ENCODE results near the gene AURKA.

Gene AURKA

GRCh38 chr20:56422076-56422823 lies 30.2 kb upstream of the AURKA start:
- no peak for TF ChIP-seq EZH2 (optimal IDR thresholded peaks at IDR 0.05; ENCODE audit: low read depth, low read length)
- TF ChIP-seq CTCF (IDR thresholded peaks at IDR 0.05; ENCODE audit: low read length): no peak
- TF ChIP-seq EZH2phosphoT487 (IDR thresholded peaks at IDR 0.05; ENCODE audit: low read length): no peak
- Histone ChIP-seq H3K9me3 (replicated peaks; ENCODE audit: insufficient read depth, low read length) (no peaks in the 10 kb centered on the region), H2AFZ (ENCODE audit: low read length) (no peak overlapping the region), H3K36me3 (replicated peaks; ENCODE audit: insufficient read depth, low read length) (no peaks in the 10 kb centered on the region), H3K9ac (ENCODE audit: low read length) (no peak overlapping the region), H3K4me3 (ENCODE audit: low read length) (no peak overlapping the region), H4K20me1 (ENCODE audit: insufficient read depth, low read length) (no peaks in the 10 kb centered on the region), H3K79me2 (ENCODE audit: low read length) (no peaks in the 10 kb centered on the region), H3K4me2 (ENCODE audit: low read depth, low read length) (no peak overlapping the region), H3F3A (ENCODE audit: insufficient read depth, low read length) (no peaks in the 10 kb centered on the region), H3K4me1 (ENCODE audit: low read length) (no peaks in the 10 kb centered on the region), H3K27me3 (replicated peaks; ENCODE audit: insufficient read depth, low read length) (no peaks in the 10 kb centered on the region), H3K27ac (ENCODE audit: low read length) (no peak overlapping the region), H3K9me2 (replicated peaks; ENCODE audit: insufficient read depth, low read length) (no peaks in the 10 kb centered on the region)
- no peak for DNase-seq

- TF ChIP-seq CTCF (IDR thresholded peaks at IDR 0.05; ENCODE audit: low read length) (no peak), EZH2 (optimal IDR thresholded peaks at IDR 0.05; ENCODE audit: low read depth, low read length) (no peak), EZH2phosphoT487 (IDR thresholded peaks at IDR 0.05; ENCODE audit: low read length) (no peak)
- Histone ChIP-seq H4K20me1 (ENCODE audit: insufficient read depth, low read length) (no peaks in the 10 kb centered on the region), H2AFZ (ENCODE audit: low read length) (no peak overlapping the region), H3K4me3 (ENCODE audit: low read length) (no peak overlapping the region), H3F3A (ENCODE audit: insufficient read depth, low read length) (no peaks in the 10 kb centered on the region), H3K27me3 (replicated peaks; ENCODE audit: insufficient read depth, low read length) (no peaks in the 10 kb centered on the region), H3K9me2 (replicated peaks; ENCODE audit: insufficient read depth, low read length) (no peaks in the 10 kb centered on the region), H3K4me1 (ENCODE audit: low read length) (no peaks in the 10 kb centered on the region), H3K36me3 (replicated peaks; ENCODE audit: insufficient read depth, low read length) (no peaks in the 10 kb centered on the region), H3K4me2 (ENCODE audit: low read depth, low read length) (no peak overlapping the region), H3K79me2 (ENCODE audit: low read length) (no peaks in the 10 kb centered on the region), H3K9me3 (replicated peaks; ENCODE audit: insufficient read depth, low read length) (no peaks in the 10 kb centered on the region), H3K27ac (ENCODE audit: low read length) (no peak overlapping the region), H3K9ac (ENCODE audit: low read length) (no peak overlapping the region)
- no peak for DNase-seq
Measured at GRCh38 chr20:56420940-56421688, 29.1 kb upstream of the AURKA start.

- no peak overlapping the region for H3K27ac ChIP-seq (ENCODE audit: low read length)
Measured at GRCh38 chr20:56420028-56420427, 28.0 kb upstream of the AURKA start.

More at GRCh38 chr20:56420028-56420427, 28.0 kb upstream of the AURKA start:
- Histone ChIP-seq H3F3A (ENCODE audit: insufficient read depth, low read length) (no peaks in the 10 kb centered on the region), H3K4me1 (ENCODE audit: low read length) (no peaks in the 10 kb centered on the region), H4K20me1 (ENCODE audit: insufficient read depth, low read length) (no peaks in the 10 kb centered on the region), H3K9ac (ENCODE audit: low read length) (no peak overlapping the region), H3K79me2 (ENCODE audit: low read length) (no peaks in the 10 kb centered on the region), H3K9me2 (replicated peaks; ENCODE audit: insufficient read depth, low read length) (no peaks in the 10 kb centered on the region), H3K4me3 (ENCODE audit: low read length) (no peak overlapping the region), H2AFZ (ENCODE audit: low read length) (no peak overlapping the region), H3K27me3 (replicated peaks; ENCODE audit: insufficient read depth, low read length) (no peaks in the 10 kb centered on the region), H3K4me2 (ENCODE audit: low read depth, low read length) (no peak overlapping the region), H3K9me3 (replicated peaks; ENCODE audit: insufficient read depth, low read length) (no peaks in the 10 kb centered on the region), H3K36me3 (replicated peaks; ENCODE audit: insufficient read depth, low read length) (no peaks in the 10 kb centered on the region)
- DNase-seq: no peak
- no peak for TF ChIP-seq EZH2 (optimal IDR thresholded peaks at IDR 0.05; ENCODE audit: low read depth, low read length)
- no peak for TF ChIP-seq CTCF (IDR thresholded peaks at IDR 0.05; ENCODE audit: low read length)
- TF ChIP-seq EZH2phosphoT487 (IDR thresholded peaks at IDR 0.05; ENCODE audit: low read length): no peak

Data from MM.1S (cell line).